HFFc6 (cell line): ENCODE measurements around the gene FCMR. TPM values are rescaled to one million over a fixed set of nuclear protein-coding genes. Genes with fewer than 3 reads are reported as not detected.
A peak's percentile ranks its signal among the peaks of the same experiment; 100 is the strongest.

Experiments used
- DNase-seq: peaks from one replicate; pipeline ENCODE4 v3.0.0-alpha.2; 2018
- H3K27ac Mint-ChIP-seq: 2 replicates; pipeline ENCODE4 v1.8.0; 2020; ENCODE audit warnings: mild to moderate bottlenecking, mixed read lengths
- H3K27me3 Mint-ChIP-seq: 2 replicates; pipeline ENCODE4 v1.8.0; 2021; ENCODE audit warnings: mild to moderate bottlenecking, moderate library complexity, mixed read lengths; ENCODE audit not compliant: insufficient read depth
- H3K36me3 Mint-ChIP-seq: 2 replicates; pipeline ENCODE4 v1.8.0; 2021; ENCODE audit warnings: low read depth, mixed read lengths
- H3K4me1 Mint-ChIP-seq: 2 replicates; pipeline ENCODE4 v1.8.0; 2020; ENCODE audit warnings: low read depth, mixed read lengths
- H3K4me3 Mint-ChIP-seq: 2 replicates; pipeline ENCODE4 v1.8.0; 2020; ENCODE audit warnings: mild to moderate bottlenecking, moderate library complexity, mixed read lengths
- H3K9me3 Mint-ChIP-seq: 2 replicates; pipeline ENCODE4 v1.8.0; 2020; ENCODE audit warnings: mild to moderate bottlenecking, mixed read lengths
- total RNA-seq, 6 experiments: library from RNA; stranded (reverse); fragmentation: NEBNext Ultra II Directional; extraction: Animal tissue kit (Norgen Biotek cat#: 25700); gene quantifications; 2 replicates in 1 of 6; 3 replicates in 5 of 6; pipeline ENCODE4 v1.2.3, GENCODE V29; 2021
- TF ChIP-seq, protein P1 (sequence below): fragments of 200-600 bp; sonication (generic); IDR thresholded peaks from 2 replicates; pipeline ENCODE4 v1.5.0; 2021; ENCODE audit warnings: antibody characterized with exemption, mild to moderate bottlenecking

Gene FCMR
- total RNA-seq, 6 experiments from 2014 or later, result 0.28 to 1.3 (median 0.67) TPM

DNA sequence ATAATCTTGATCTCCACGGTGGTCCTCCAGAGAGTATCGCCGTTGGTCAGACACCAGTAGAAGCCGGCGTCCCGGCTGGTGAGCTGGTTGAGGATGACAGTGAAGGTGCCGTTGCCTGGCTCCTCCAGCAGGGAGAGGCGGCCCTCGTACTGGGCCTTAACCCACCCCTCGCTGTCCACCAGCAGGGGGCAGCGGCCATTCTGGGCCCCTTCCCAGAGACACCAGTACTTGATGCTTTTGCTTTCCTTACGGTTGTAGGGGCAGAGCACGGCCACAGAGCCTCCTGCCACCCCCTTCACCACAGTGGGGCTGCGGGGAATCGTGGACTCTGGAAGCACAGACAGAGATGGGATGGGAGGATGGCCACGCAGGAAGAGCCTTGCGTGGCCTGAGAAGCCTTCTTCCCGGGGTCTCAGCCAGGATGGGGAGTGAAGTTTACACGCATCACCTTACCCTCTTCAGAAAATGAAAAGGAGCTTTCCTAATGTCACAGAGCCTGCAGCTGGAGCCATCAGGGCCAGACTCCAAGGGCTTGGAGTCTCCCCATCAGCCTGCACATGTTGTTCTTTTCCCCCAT lies 13.8 kb upstream of the FCMR start:
- DNase-seq, result no peak

DNA sequence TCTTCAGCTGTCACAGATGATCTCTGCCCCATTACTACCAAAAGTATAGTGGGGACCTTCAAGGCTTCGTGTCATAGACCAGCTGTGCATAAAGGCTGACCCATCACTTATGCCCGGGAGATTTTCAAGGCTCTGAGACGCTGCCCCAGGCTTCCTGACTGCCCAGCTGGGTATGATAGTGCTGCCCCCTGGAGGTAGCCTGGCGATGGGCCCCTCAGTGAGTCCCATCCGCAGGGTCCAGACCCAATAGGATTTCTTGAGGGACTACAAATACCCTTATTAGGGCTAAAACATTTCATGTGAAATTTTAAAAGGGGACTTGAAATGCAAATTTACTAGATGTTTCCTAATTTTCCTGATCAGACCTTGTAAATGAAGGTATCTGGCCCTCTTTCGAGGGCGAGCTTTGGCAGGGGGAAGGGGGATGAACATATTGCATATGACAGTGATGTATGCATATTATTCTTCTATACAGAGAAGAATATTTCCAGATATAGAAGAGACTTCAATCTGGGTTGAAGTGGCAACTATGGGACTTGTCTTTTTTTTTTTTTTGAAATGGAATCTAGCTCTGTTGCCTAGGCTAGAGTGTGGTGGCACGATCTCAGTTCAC lies 11.7 kb upstream of the FCMR start:
- Mint-ChIP-seq H3K36me3 (no peaks in the 10 kb centered on the region), H3K4me3 (no peak overlapping the region), H3K9me3 (no peaks in the 10 kb centered on the region), H3K4me1 (no peaks in the 10 kb centered on the region), H3K27me3 (no peaks in the 10 kb centered on the region; the same call in none of the 2 replicates), H3K27ac (no peak overlapping the region)
- no peak for DNase-seq
- TF ChIP-seq, protein P1, sequence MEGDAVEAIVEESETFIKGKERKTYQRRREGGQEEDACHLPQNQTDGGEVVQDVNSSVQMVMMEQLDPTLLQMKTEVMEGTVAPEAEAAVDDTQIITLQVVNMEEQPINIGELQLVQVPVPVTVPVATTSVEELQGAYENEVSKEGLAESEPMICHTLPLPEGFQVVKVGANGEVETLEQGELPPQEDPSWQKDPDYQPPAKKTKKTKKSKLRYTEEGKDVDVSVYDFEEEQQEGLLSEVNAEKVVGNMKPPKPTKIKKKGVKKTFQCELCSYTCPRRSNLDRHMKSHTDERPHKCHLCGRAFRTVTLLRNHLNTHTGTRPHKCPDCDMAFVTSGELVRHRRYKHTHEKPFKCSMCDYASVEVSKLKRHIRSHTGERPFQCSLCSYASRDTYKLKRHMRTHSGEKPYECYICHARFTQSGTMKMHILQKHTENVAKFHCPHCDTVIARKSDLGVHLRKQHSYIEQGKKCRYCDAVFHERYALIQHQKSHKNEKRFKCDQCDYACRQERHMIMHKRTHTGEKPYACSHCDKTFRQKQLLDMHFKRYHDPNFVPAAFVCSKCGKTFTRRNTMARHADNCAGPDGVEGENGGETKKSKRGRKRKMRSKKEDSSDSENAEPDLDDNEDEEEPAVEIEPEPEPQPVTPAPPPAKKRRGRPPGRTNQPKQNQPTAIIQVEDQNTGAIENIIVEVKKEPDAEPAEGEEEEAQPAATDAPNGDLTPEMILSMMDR, result peak; percentile 77

More for the DNA sequence above, 13.8 kb upstream of the FCMR start:
- H3K9me3 Mint-ChIP-seq, result no peaks in the 10 kb centered on the region
- H3K36me3 Mint-ChIP-seq, result no peaks in the 10 kb centered on the region
- peaks cover 3% of the 10 kb centered on the region for H3K27me3 Mint-ChIP-seq
- TF ChIP-seq, protein P1, result peak; percentile 75
- H3K27ac Mint-ChIP-seq, result no peak overlapping the region
- H3K4me3 Mint-ChIP-seq, result no peak overlapping the region
- no peaks in the 10 kb centered on the region for H3K4me1 Mint-ChIP-seq

DNA sequence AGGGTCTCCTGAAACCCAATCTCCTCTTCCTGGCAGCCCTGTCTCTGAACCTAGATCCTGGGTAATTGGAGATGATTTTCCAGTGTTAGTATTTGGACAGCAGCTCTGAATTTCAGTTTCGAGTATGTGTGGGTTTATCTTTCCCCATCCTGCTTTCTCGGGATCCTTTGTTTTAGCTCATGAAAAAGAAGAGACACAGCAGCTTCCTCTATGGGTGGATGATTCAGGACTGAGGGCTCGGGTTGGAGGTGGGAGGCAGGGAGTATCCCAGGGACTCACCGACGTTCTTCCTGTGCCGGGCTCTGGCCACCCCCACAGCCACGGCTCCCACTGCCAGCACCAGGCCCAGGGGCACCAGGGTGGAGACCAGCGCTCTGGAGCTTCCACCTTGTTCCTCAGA lies 10.4 kb upstream of the FCMR start:
- Mint-ChIP-seq H3K27ac (no peak overlapping the region), H3K4me1 (peaks cover 8% of the 10 kb centered on the region), H3K27me3 (no peaks in the 10 kb centered on the region; the same call in none of the 2 replicates), H3K4me3 (no peak overlapping the region), H3K36me3 (no peaks in the 10 kb centered on the region), H3K9me3 (no peaks in the 10 kb centered on the region)
- TF ChIP-seq, protein P1, result no peak
- DNase-seq, result no peak

DNA sequence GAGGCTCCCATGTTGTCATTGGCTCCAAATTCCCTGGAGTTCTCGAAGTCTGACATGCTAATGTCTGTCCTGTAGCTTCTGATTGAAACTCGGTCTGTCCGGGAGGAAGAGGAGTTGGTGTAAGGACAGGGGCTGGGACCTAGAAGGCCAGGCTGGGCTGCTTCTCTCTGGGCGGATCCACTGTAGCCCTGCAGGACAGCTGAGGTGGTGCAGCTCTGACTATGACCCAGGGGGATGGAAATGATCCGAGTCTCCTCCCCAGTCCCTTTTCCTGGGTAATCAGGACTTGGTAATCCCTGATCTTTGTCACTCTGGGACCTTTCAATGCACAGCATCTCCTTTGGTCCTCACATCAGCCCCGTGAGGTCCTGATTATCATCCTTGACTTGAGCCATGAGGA lies 10.0 kb upstream of the FCMR start:
- Mint-ChIP-seq H3K36me3 (no peaks in the 10 kb centered on the region), H3K4me3 (no peak overlapping the region), H3K4me1 (peaks cover 12% of the 10 kb centered on the region), H3K27ac (no peak overlapping the region), H3K9me3 (no peaks in the 10 kb centered on the region), H3K27me3 (no peaks in the 10 kb centered on the region; the same call in none of the 2 replicates)
- TF ChIP-seq, protein P1, result peak; percentile 35; the same call in 1 of the 2 replicates
- no peak for DNase-seq

DNA sequence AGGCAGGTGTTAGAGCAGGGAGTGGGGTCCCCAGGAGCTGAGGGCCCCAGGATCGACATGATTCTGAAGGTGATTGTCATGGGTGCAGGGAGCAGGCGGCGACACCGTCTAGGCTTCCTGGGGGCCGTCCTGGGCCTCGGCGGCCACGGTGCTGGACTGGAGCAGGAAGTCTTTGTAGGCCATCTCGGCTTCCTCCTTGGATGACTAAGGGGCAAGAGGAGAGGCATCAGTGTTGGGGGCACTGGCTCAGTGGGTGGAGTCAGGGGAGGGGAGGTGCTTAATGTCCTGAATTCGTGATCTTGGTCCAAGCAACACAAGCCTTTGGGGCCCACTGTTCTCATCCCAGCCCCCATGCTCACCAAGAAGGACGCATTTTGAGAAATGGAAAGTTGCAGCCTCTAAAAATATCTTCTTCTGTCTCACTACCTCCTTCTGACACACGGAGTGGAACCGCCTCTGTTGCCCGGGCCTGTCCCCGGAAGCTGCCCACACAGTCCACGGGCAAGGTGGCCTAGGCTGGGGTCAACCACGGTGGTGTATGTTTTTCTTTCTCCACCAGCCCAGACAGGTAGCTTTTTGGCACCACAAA lies 8.6 kb upstream of the FCMR start:
- TF ChIP-seq, protein P1, result no peak
- H3K36me3 Mint-ChIP-seq, result no peaks in the 10 kb centered on the region
- no peak overlapping the region for H3K4me3 Mint-ChIP-seq
- H3K27ac Mint-ChIP-seq, result no peak overlapping the region
- H3K4me1 Mint-ChIP-seq, result peaks cover 18% of the 10 kb centered on the region
- no peaks in the 10 kb centered on the region; the same call in none of the 2 replicates for H3K27me3 Mint-ChIP-seq
- DNase-seq, result no peak
- no peaks in the 10 kb centered on the region for H3K9me3 Mint-ChIP-seq
